GM18507 (cell line): ENCODE results near the gene DNAH2.
A peak's percentile ranks its signal among the peaks of the same experiment; 100 is the strongest.

Experiments used
- DNase-seq: peaks from one replicate; pipeline ENCODE4 v3.0.0; 2011; ENCODE audit warnings: low read depth; ENCODE audit not compliant: insufficient read length; ENCODE audit errors: extremely low spot score
- FAIRE-seq: peaks from 2 replicates; lab custom pipeline; 2011; peaks lifted over from hg19 to GRCh38; lab: Jason Lieb, UNC

DNAH2 gene

DNA sequence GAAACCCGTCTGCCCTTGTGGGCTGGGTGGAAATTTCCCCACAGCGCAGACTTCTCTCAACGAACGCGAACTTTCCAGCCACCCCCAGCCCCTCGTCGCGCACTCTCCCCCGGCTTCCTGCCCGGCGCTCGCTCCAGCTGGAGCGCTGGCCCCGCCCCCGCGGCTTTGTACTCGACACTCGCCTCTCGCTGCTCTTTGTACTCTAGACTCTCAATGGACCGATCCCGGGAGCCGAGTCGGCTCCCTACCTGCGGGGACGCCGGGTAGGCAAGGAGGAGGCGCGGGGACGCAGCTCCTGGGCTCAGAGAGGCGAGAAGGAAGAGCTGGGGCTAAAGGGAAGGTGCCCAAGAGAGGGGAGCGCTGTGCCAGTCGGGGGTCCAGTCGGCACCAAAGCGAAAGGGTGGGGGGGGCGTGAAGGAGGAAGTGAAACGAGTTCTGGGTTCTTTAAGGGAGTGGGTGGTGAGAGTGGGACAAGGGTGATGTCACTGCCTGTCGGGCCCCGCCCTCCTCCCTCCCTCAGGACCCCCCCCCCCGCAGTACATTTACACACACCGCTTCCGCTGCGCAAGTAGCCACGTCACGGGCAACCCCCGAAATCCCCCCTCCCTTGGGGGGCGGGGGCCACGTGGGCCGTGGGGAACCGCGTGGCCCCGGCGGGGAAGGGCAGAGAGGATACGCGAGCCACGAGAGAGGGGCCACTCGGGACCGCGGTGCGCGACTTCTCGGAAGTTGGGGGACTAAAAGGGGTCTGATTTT, 126.2 kb downstream of the DNAH2 start:
- FAIRE-seq (peak; percentile 97), DNase-seq (no peak)

DNA sequence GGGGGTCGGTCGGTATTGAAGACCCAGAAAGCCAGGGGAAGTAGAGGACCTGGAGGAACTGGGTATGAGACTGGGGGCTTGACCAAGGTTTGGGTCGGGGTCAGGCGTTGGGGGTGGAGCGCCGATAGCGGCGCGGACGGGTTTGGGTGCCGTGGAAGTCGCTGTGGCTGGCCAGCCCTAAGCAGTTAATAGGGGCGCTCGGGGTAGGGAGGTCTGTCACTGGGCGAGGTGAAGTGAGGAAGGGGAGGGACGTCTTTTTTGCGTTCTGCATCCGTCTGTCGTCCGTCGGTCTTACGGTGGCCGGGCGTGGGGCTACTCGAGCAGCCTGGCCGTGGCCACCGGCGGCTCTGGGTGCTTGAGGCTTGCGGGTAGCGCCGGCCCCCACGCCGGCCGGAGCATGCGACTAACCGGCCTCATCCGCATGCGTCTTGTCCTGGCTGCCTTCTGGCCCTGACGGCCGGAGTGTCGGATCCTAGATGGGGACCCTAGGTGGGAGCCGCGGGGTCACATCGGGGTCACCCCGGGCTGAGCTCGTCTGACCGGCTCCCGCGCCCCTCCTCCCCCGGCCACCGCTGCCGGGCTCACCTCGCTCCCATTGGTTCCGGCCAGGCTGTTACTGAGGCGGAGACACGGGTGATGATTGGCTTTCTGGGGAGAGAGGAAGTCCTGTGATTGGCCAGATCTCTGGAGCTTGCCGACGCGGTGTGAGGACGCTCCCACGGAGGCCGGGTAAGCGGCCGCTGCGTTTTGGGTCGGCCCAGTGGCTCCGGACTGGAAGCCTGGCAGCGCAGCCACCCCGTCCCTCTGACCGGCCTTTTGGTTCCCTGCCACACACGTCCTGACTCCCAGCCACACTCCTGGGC, 127.0 kb downstream of the DNAH2 start:
- FAIRE-seq (peak; percentile 97), DNase-seq (no peak)

DNA sequence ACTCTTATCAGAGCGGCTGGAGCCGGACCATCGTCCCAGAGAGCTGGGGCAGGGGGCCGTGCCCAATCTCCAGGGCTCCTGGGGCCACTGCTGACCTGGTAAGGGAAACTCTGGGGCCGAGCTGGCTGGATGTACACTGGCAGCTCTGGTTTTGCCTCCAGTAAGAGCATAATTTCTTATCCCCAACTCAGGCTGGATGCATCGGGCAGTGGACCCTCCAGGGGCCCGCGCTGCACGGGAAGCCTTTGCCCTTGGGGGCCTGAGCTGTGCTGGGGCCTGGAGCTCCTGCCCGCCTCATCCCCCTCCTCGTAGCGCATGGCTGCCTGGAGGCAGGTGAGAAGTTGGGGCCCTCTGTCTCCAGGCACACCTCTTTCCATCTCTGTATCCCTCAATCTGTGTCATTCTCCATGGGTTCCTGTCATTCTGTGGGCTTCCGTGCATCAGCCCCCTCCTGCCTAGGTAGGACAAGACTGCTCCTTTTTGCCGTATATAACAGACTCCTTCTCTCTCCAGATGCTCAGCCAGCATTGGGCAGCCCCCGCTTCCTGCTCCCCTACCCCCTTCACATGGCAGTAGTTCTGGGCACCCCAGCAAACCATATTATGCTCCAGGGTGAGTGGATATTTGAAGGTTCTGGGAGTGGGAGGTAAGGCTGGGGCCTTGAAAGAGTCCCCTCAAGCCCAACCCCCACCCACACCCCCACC, 128.0 kb downstream of the DNAH2 start:
- no peak for FAIRE-seq
- DNase-seq: no peak

DNA sequence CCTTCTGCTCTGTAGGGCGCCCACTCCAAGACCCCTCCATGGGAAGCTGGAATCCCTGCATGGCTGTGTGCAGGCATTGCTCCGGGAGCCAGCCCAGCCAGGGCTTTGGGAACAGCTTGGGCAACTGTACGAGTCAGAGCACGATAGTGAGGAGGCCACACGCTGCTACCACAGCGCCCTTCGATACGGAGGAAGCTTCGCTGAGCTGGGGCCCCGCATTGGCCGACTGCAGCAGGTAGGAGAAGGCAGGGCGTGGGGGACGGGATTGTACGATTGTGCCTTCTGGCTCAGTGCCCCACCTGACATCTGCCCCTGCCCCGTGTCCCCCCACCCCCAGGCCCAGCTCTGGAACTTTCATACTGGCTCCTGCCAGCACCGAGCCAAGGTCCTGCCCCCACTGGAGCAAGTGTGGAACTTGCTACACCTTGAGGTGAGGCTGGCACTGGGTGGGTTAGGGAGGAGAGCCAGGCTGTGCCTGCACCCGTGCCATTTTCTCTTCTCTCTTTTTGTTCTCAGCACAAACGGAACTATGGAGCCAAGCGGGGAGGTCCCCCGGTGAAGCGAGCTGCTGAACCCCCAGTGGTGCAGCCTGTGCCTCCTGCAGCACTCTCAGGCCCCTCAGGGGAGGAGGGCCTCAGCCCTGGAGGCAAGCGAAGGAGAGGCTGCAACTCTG, 128.7 kb downstream of the DNAH2 start:
- no peak for DNase-seq
- FAIRE-seq: no peak

DNA sequence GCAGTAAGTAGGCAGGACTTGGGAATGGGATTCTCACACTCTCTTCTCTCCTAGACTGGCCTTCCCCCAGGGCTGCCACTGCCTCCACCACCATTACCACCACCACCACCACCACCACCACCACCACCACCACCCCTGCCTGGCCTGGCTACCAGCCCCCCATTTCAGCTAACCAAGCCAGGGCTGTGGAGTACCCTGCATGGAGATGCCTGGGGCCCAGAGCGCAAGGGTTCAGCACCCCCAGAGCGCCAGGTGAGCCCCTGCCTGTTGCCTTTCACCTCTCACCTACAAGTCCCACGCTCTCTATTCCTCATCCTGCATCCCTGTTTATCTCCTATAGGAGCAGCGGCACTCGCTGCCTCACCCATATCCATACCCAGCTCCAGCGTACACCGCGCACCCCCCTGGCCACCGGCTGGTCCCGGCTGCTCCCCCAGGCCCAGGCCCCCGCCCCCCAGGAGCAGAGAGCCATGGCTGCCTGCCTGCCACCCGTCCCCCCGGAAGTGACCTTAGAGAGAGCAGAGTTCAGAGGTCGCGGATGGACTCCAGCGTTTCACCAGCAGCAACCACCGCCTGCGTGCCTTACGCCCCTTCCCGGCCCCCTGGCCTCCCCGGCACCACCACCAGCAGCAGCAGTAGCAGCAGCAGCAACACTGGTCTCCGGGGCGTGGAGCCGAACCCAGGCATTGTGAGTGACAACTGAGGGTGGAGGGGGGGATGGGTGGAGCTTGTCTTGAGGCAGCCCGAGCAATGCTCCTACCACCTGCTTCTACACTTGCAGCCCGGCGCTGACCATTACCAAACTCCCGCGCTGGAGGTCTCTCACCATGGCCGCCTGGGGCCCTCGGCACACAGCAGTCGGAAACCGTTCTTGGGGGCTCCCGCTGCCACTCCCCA, 129.5 kb downstream of the DNAH2 start:
- FAIRE-seq (no peak), DNase-seq (no peak)

DNA sequence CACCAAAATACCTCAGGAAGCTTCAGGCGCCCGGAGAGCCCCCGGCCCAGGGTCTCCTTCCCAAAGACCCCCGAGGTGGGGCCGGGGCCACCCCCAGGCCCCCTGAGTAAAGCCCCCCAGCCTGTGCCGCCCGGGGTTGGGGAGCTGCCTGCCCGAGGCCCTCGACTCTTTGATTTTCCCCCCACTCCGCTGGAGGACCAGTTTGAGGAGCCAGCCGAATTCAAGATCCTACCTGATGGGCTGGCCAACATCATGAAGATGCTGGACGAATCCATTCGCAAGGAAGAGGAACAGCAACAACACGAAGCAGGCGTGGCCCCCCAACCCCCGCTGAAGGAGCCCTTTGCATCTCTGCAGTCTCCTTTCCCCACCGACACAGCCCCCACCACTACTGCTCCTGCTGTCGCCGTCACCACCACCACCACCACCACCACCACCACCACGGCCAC, 130.6 kb downstream of the DNAH2 start:
- FAIRE-seq (no peak), DNase-seq (no peak)

DNA sequence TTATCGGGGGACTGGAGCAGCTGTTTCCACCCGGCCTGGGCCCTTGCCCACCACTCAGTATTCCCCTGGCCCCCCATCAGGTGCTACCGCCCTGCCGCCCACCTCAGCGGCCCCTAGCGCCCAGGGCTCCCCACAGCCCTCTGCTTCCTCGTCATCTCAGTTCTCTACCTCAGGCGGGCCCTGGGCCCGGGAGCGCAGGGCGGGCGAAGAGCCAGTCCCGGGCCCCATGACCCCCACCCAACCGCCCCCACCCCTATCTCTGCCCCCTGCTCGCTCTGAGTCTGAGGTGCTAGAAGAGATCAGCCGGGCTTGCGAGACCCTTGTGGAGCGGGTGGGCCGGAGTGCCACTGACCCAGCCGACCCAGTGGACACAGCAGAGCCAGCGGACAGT, 131.2 kb downstream of the DNAH2 start:
- no peak for FAIRE-seq
- DNase-seq: no peak

DNA sequence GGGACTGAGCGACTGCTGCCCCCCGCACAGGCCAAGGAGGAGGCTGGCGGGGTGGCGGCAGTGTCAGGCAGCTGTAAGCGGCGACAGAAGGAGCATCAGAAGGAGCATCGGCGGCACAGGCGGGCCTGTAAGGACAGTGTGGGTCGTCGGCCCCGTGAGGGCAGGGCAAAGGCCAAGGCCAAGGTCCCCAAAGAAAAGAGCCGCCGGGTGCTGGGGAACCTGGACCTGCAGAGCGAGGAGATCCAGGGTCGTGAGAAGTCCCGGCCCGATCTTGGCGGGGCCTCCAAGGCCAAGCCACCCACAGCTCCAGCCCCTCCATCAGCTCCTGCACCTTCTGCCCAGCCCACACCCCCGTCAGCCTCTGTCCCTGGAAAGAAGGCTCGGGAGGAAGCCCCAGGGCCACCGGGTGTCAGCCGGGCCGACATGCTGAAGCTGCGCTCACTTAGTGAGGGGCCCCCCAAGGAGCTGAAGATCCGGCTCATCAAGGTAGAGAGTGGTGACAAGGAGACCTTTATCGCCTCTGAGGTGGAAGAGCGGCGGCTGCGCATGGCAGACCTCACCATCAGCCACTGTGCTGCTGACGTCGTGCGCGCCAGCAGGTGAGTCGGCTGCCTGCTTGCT, 131.7 kb downstream of the DNAH2 start:
- DNase-seq: no peak
- FAIRE-seq: no peak

DNA sequence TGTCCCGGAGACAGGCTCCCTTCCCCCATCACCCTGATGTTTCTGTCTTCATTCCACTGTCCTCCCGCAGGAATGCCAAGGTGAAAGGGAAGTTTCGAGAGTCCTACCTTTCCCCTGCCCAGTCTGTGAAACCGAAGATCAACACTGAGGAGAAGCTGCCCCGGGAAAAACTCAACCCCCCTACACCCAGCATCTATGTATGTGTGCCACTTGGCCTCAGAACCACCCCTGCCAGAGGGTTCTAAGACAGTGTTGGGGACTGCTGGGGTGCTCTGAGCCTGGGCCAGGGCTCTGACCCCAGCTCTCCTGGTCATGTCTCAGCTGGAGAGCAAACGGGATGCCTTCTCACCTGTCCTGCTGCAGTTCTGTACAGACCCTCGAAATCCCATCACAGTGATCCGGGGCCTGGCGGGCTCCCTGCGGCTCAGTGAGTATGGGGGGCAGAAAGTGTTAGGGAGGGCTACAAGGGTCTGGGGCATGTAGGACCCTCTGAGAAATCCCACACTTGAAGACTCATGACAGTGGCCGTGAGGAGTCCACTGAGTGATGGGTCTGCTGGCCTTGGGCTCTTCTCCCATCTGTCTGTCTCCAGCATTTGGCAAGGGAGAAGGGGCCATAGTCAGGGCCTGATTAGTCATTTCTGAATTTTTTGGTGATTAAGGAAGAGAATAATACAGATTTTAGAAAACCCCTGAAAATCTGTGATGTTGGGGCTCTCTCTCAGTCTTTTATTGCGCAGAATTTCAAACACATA, 132.4 kb downstream of the DNAH2 start:
- no peak for FAIRE-seq

DNA sequence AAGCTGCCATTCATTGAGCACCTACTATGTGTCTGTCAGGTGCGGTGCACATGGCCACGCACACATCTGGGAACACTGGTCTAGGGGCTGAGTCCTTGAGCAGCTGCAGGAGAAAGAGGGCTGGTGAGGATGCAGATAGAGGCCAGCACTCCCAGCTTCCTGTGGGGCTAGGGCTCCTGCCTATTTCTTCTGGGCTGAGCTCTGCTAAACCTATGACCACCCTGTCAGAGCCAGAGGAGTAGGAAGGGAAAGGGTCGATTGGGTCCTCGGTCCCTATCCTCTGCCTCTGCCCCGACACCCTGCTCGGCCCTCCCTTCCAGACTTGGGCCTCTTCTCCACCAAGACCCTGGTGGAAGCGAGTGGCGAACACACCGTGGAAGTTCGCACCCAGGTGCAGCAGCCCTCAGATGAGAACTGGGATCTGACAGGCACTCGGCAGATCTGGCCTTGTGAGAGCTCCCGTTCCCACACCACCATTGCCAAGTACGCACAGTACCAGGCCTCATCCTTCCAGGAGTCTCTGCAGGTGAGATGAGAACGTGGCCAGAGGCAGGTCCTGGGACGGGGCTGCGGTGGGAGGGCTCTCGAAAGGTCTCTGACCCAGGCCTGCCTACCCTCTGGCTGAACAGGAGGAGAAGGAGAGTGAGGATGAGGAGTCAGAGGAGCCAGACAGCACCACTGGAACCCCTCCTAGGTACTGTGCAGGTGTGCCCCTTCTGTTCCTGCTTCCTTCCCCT, 133.3 kb downstream of the DNAH2 start:
- FAIRE-seq (no peak), DNase-seq (no peak)

More for the DNA sequence above, 132.4 kb downstream of the DNAH2 start:
- DNase-seq: no peak

DNA sequence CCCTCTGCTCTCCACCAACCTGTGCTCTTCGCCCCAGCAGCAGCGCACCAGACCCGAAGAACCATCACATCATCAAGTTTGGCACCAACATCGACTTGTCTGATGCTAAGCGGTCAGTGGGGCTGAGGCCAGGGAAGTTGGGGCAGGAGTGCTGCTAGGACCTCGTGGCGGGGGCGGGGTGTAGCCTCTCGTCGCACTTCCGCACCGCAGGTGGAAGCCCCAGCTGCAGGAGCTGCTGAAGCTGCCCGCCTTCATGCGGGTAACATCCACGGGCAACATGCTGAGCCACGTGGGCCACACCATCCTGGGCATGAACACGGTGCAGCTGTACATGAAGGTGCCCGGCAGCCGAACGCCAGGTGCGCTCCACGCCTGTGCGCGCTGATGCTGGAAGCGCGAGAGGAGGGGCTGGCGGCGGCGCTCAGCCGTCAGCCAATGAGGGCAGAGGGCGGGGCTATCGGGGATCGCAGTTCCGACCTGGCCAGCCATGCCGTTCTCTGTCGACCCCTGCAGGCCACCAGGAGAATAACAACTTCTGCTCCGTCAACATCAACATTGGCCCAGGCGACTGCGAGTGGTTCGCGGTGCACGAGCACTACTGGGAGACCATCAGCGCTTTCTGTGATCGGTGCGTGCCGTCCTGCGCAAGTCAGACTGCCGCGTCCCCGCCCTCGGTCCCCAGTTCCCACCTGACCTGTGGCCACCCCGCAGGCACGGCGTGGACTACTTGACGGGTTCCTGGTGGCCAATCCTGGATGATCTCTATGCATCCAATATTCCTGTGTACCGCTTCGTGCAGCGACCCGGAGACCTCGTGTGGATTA, 134.1 kb downstream of the DNAH2 start:
- FAIRE-seq: peak; percentile 97
- no peak for DNase-seq

DNA sequence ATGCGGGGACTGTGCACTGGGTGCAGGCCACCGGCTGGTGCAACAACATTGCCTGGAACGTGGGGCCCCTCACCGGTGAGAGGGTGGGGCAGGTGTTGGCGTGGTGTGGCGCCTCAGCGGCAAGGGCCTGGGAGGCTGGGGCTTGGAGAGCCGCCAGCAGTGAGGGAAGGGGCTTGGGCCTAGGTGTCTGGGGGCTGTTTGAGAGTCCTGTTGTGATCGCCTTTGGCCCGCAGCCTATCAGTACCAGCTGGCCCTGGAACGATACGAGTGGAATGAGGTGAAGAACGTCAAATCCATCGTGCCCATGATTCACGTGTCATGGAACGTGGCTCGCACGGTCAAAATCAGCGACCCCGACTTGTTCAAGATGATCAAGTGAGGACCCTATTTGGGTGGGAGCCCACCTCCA, 134.7 kb downstream of the DNAH2 start:
- DNase-seq (no peak), FAIRE-seq (no peak)

DNA sequence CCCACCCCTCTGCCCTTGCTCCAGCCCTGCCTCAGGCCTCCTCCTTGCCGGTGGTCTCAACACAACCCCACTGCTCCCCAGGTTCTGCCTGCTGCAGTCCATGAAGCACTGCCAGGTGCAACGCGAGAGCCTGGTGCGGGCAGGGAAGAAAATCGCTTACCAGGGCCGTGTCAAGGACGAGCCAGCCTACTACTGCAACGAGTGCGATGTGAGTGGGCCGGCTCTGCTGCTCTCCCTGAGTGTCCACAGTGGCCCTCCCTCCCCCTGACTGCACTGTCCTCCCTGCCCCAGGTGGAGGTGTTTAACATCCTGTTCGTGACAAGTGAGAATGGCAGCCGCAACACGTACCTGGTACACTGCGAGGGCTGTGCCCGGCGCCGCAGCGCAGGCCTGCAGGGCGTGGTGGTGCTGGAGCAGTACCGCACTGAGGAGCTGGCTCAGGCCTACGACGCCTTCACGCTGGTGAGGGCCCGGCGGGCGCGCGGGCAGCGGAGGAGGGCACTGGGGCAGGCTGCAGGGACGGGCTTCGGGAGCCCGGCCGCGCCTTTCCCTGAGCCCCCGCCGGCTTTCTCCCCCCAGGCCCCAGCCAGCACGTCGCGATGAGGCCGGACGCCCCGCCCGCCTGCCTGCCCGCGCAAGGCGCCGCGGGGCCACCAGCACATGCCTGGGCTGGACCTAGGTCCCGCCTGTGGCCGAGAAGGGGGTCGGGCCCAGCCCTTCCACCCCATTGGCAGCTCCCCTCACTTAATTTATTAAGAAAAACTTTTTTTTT, 135.6 kb downstream of the DNAH2 start:
- DNase-seq (no peak), FAIRE-seq (no peak)

DNA sequence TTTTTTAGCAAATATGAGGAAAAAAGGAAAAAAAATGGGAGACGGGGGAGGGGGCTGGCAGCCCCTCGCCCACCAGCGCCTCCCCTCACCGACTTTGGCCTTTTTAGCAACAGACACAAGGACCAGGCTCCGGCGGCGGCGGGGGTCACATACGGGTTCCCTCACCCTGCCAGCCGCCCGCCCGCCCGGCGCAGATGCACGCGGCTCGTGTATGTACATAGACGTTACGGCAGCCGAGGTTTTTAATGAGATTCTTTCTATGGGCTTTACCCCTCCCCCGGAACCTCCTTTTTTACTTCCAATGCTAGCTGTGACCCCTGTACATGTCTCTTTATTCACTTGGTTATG, 136.1 kb downstream of the DNAH2 start:
- no peak for FAIRE-seq
- DNase-seq: no peak

DNA sequence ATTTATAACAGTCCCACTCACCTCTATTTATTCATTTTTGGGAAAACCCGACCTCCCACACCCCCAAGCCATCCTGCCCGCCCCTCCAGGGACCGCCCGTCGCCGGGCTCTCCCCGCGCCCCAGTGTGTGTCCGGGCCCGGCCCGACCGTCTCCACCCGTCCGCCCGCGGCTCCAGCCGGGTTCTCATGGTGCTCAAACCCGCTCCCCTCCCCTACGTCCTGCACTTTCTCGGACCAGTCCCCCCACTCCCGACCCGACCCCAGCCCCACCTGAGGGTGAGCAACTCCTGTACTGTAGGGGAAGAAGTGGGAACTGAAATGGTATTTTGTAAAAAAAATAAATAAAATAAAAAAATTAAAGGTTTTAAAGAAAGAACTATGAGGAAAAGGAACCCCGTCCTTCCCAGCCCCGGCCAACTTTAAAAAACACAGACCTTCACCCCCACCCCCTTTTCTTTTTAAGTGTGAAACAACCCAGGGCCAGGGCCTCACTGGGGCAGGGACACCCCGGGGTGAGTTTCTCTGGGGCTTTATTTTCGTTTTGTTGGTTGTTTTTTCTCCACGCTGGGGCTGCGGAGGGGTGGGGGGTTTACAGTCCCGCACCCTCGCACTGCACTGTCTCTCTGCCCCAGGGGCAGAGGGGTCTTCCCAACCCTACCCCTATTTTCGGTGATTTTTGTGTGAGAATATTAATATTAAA, 136.7 kb downstream of the DNAH2 start:
- FAIRE-seq (no peak), DNase-seq (no peak)
